ENCODE measurements around the gene STRIT1.

GRCh38 chr3:155262295-155262694 is 31.2 kb downstream of the STRIT1 start:
- TF ChIP-seq CTCF (IDR thresholded peaks at IDR 0.05) (no peak), EZH2 (IDR thresholded peaks at IDR 0.05; ENCODE audit: borderline replicate concordance, insufficient read depth, low read depth, low read length, poor library complexity, severe bottlenecking) (no peak)

Measured in B cell (primary cell).